Activated CD4-positive, alpha-beta T cell treated with anti-CD3 and anti-CD28 coated beads for 36 hours (primary cell): ENCODE data around the gene EEF1AKMT2. TPM values are rescaled to one million over a fixed set of nuclear protein-coding genes. Genes with fewer than 3 reads are reported as not detected.

Experiments
- ATAC-seq: fragments of 200-7000 bp; cut with Tn5 transposase; one replicate; pipeline ENCODE4 v1.10.0; 2021; ENCODE audit warnings: mild to moderate bottlenecking, moderate library complexity
- CTCF ChIA-PET: fragments of 350-600 bp; sonication (Branson Sonifier 250); formaldehyde crosslinking; loops from one replicate; lab custom pipeline; 2021; ENCODE audit warnings: antibody characterized with exemption; lab: Charles Lee
- POLR2A ChIA-PET: fragments of 350-600 bp; sonication (Branson Sonifier 250); formaldehyde crosslinking; loops from one replicate; lab custom pipeline; 2021; ENCODE audit warnings: antibody characterized with exemption, inconsistent platforms; lab: Charles Lee
- DNase-seq: peaks from one replicate; pipeline ENCODE4 v3.0.0-alpha.2; 2020
- H3K27ac Mint-ChIP-seq: one replicate; pipeline ENCODE4 v1.8.0; 2021; ENCODE audit warnings: mixed read lengths
- H3K27me3 Mint-ChIP-seq: one replicate; pipeline ENCODE4 v1.8.0; 2021; ENCODE audit warnings: mixed read lengths
- H3K36me3 Mint-ChIP-seq: one replicate; pipeline ENCODE4 v1.8.0; 2021; ENCODE audit warnings: low read depth, mixed read lengths
- H3K4me1 Mint-ChIP-seq: one replicate; pipeline ENCODE4 v1.8.0; 2021; ENCODE audit warnings: mixed read lengths
- H3K4me3 Mint-ChIP-seq: one replicate; pipeline ENCODE4 v1.8.0; 2021; ENCODE audit warnings: mild to moderate bottlenecking, moderate library complexity, mixed read lengths
- H3K9me3 Mint-ChIP-seq: one replicate; pipeline ENCODE4 v1.8.0; 2021; ENCODE audit warnings: low read depth, mixed read lengths
- intact Hi-C, 2 experiments: fragments of 100-400 bp; cut with DNase I in 1 of 2; cut with micrococcal nuclease in 1 of 2; formaldehyde crosslinking; loops; one replicate each; pipeline versions ENCODE4 v1.14.2 to v1.15.1; 2022 to 2024; cut with DNase I, micrococcal nuclease
- total RNA-seq, 2 experiments: library from RNA; stranded (reverse); gene quantifications; one replicate each; pipeline ENCODE4 v1.2.3, GENCODE V29; 2021

The EEF1AKMT2 gene
- total RNA-seq, 2 experiments from 2014 or later, result 21.4 to 28.4 TPM

DNA sequence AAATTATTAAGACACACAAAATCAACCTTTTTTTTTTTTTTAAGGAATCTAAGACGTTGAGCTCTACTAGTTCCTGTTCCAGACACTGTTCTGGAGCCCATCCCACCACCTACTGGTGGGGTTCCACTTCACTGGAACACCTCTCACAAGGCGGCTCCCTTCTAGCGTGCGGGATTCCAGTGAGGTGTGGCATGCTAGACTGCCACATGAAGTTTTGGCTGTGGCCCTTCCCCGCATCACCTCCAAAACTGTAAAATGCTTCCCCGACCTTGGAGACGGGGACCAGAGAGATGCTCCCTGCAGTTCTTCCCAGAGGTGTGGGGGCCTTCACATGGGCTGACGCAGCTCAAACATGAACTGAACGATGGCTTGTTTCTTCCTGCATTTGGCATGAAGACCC lies 60.1 kb downstream of the EEF1AKMT2 start:
- Mint-ChIP-seq H3K9me3 (no peaks in the 10 kb centered on the region), H3K4me1 (peaks cover 80% of the 10 kb centered on the region), H3K27ac (peak overlapping the region; percentile 76), H3K27me3 (no peaks in the 10 kb centered on the region), H3K36me3 (peaks cover 16% of the 10 kb centered on the region), H3K4me3 (no peak overlapping the region)
- CTCF ChIA-PET, result interaction anchor here (0.5 to 7.6 kb wide), 6 partner anchors 8 to 188 kb away, joined by 3 to 100 read pairs (median 3); no protein-coding TSS in a partner anchor
- POLR2A ChIA-PET, result interaction anchor here (0.8 to 3.2 kb wide), 3 partner anchors 9 to 43 kb away, joined by 3 to 21 read pairs (median 3); no protein-coding TSS in a partner anchor
- no peak for DNase-seq
- ATAC-seq, result no peak
- intact Hi-C loops, result loop anchor here in 1 of 2 experiments (5.0 kb wide), 1 partner anchor 504 kb away; no protein-coding TSS in a partner anchor

DNA sequence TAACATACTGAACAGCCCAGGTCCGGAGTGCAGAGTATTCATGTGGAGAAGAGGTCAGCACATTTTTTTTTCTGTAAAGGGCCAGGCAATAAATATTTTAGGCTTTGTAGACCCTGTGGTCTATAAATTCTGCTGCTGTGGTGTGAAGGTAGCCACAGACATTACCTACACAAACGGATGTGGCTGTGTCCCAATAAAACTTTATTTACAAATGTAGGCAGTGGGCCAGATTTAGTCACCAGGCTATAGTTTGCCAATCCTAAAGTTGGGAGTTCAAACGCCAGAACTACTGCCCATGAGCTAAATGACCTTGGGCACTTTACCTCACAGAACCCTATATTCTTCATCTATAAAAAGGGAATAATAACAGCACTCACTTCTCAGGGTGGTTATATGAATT lies 60.9 kb downstream of the EEF1AKMT2 start:
- ATAC-seq, result no peak
- H3K4me3 Mint-ChIP-seq, result no peak overlapping the region
- no peak for DNase-seq
- ChIA-PET CTCF (interaction anchor here (0.5 to 7.6 kb wide), 5 partner anchors 11 to 1097 kb away, joined by 3 to 100 read pairs (median 3); no protein-coding TSS in a partner anchor), POLR2A (interaction anchor here (1.0 kb wide), 1 partner anchor 12 kb away, joined by 3 read pairs; no protein-coding TSS in a partner anchor)
- peaks cover 79% of the 10 kb centered on the region for H3K4me1 Mint-ChIP-seq
- H3K36me3 Mint-ChIP-seq, result peaks cover 16% of the 10 kb centered on the region
- no peaks in the 10 kb centered on the region for H3K27me3 Mint-ChIP-seq
- no peaks in the 10 kb centered on the region for H3K9me3 Mint-ChIP-seq
- intact Hi-C loops, result loop anchor here in 1 of 2 experiments (5.0 kb wide), 1 partner anchor 503 kb away; no protein-coding TSS in a partner anchor
- peak overlapping the region; percentile 10 for H3K27ac Mint-ChIP-seq

DNA sequence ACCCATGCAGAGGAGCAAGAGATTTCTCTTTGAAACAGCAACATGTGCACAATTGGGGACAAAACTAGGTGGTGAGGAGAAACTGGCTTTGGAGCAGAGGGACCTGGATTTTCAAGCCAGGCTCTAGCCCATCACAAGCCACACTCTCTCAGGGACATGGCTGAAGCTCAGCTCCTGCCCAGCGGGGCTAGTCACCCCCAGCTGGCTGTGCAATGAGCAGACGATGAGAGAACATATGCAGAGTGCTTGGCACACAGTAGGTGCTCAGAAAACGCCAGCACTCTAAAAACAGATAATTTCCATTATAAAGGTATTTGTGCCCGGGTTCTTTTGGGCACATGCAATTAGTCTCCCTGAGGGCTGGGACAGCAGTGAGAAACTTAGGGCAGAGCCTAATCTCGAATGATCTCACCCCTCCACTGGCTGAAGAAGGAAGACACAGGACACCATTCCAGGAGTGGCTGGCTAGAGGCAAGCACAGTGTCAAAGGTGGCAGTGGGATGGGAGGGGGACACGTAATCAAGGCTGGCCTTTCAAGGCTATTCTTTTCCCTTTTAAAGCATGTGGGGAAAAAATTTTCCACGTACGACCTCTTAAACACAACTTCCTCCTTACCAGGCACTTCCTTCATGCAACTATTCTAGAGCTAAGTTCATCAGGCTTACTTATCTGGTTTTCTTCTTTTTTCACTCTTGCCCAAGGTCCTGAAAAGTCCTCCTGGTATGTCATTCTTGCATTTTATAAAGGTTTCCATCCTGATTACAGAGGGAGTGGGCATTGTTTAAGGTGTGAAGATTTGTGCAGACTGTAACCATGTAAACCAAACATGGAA lies 62.6 kb downstream of the EEF1AKMT2 start:
- ChIA-PET POLR2A (interaction anchor here (0.6 to 2.7 kb wide), 5 partner anchors 10 to 42 kb away, joined by 3 to 31 read pairs (median 7); no protein-coding TSS in a partner anchor), CTCF (interaction anchor here (0.6 to 7.6 kb wide), 12 partner anchors 8 to 204 kb away, joined by 3 to 100 read pairs (median 4); no protein-coding TSS in a partner anchor)
- peaks cover 1% of the 10 kb centered on the region for H3K27me3 Mint-ChIP-seq
- peaks cover 17% of the 10 kb centered on the region for H3K36me3 Mint-ChIP-seq
- intact Hi-C loops, result loop anchor here (1.0 to 10.0 kb wide), 3 partner anchors 10 to 1574 kb away; partner anchors contain the start of gene BUB3 (in 1 of the 2)
- H3K9me3 Mint-ChIP-seq, result no peaks in the 10 kb centered on the region
- H3K4me3 Mint-ChIP-seq, result peak overlapping the region; percentile 37
- peak overlapping the region; percentile 86 for H3K27ac Mint-ChIP-seq
- DNase-seq (no peak), ATAC-seq (no peak)
- peaks cover 80% of the 10 kb centered on the region for H3K4me1 Mint-ChIP-seq

DNA sequence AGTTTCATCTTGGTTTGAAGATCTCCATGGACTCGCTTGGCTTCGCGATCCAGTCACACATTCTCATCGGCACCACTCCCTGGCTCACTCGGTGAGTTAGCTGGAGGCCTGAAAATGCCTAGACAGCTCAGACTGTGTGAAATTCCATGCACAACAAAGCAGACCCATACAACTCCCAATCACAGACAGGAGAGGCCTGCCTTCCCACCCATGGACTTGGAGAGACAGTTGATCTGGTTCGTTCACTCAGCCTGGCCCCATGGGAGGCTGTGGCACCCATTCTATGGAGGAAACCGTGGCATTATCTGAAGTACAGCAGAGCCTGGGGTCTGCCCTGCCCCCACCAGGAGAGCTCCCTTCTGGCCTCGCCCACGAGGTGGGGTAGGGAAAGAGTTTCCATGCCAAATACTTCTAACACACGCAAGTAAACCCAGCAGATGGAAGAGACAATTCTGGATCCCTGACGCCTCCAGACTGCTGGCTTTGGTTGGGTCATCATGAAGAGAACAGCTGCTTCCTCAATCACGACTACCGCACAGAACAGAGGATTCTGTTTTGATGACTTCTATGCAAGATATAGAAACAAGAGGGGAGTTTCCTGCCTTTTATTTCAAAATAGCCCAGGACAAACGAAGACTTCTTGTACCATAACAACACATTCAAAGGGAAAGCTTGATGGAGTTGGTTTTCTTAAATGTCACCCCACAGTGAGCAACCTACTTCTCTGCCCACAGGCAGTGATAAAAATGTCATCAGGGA lies 63.4 kb downstream of the EEF1AKMT2 start:
- POLR2A ChIA-PET, result interaction anchor here (1.0 to 2.7 kb wide), 4 partner anchors 9 to 41 kb away, joined by 4 to 31 read pairs (median 8); no protein-coding TSS in a partner anchor
- intact Hi-C loops, result loop anchor here (1.0 to 10.0 kb wide), 3 partner anchors 9 to 1573 kb away; partner anchors contain the start of gene BUB3 (in 1 of the 2)
- peaks cover 13% of the 10 kb centered on the region for H3K36me3 Mint-ChIP-seq
- peak overlapping the region; percentile 37 for H3K4me3 Mint-ChIP-seq
- no peaks in the 10 kb centered on the region for H3K9me3 Mint-ChIP-seq
- peaks cover 80% of the 10 kb centered on the region for H3K4me1 Mint-ChIP-seq
- peak overlapping the region; percentile 86 for H3K27ac Mint-ChIP-seq
- H3K27me3 Mint-ChIP-seq, result peaks cover 1% of the 10 kb centered on the region
- peak; percentile 50 for ATAC-seq
- CTCF ChIA-PET, result interaction anchor here (1.0 to 7.6 kb wide), 8 partner anchors 11 to 87 kb away, joined by 3 to 100 read pairs (median 5); no protein-coding TSS in a partner anchor
- peak; percentile 65 for DNase-seq

DNA sequence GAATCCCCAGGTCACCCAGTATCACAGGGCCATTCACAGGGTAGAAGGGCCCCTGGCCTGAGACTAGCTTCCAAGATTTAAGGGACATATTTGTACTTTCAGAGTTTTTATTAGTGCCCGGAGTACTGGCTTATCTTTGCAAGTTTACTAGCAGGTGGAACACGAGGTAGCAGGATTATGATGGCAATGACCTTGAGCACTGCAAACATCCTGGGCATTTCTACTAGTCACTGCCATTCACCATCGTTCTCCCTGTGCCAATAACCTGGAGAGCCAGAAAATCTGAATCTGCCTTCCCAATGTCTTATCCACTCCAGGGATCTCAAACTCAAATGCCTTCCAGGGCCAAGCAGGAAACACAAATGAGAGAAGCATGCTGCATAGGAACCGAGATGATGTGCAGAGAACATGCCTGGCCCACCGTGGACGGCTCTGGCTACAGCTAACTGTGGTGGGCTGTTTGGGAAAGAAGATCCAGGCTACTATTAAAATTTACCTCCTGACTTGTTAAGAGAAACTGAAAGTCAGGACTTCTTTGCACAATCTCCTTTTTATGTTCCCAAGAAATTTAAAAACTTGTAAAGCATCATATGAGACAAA lies 64.2 kb downstream of the EEF1AKMT2 start:
- peaks cover 1% of the 10 kb centered on the region for H3K27me3 Mint-ChIP-seq
- no peak overlapping the region for H3K4me3 Mint-ChIP-seq
- no peaks in the 10 kb centered on the region for H3K9me3 Mint-ChIP-seq
- peaks cover 11% of the 10 kb centered on the region for H3K36me3 Mint-ChIP-seq
- CTCF ChIA-PET, result interaction anchor here (0.6 to 11.9 kb wide), 9 partner anchors 10 to 664 kb away, joined by 3 to 146 read pairs (median 6); no protein-coding TSS in a partner anchor
- intact Hi-C loops, result loop anchor here in 1 of 2 experiments (10.0 kb wide), 1 partner anchor 1573 kb away; the partner anchor contains the start of gene BUB3
- POLR2A ChIA-PET, result interaction anchor here (1.5 to 2.7 kb wide), 2 partner anchors 9 to 39 kb away, joined by 10 to 31 read pairs; no protein-coding TSS in a partner anchor
- peak overlapping the region; percentile 86 for H3K27ac Mint-ChIP-seq
- DNase-seq, result no peak
- peaks cover 80% of the 10 kb centered on the region for H3K4me1 Mint-ChIP-seq
- ATAC-seq, result no peak

DNA sequence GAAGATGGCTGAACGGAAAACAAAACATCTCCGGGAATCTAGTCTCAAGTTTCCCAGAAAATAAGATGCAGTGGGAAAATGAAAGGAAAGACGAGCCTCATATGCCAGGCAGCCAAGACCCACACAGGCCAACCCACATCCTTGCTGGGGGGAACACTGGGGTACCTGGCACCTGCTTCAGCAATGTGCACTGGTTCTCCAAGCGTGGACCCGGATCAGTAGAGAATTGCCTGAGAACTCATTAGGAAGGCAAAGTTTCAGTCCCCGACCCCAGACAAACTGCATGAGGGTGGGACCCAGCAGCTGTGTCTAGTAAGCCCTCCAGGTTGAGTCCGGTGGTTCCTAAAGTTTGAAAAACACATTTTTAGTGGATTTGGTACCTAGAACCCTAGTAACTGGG lies 65.9 kb downstream of the EEF1AKMT2 start:
- POLR2A ChIA-PET, result no interaction called here
- Mint-ChIP-seq H3K9me3 (no peaks in the 10 kb centered on the region), H3K27ac (no peak overlapping the region), H3K27me3 (peaks cover 1% of the 10 kb centered on the region), H3K4me3 (no peak overlapping the region), H3K4me1 (peaks cover 87% of the 10 kb centered on the region), H3K36me3 (peaks cover 8% of the 10 kb centered on the region)
- no peak for DNase-seq
- intact Hi-C loops, result loop anchor here in 1 of 2 experiments (10.0 kb wide), 1 partner anchor 1571 kb away; the partner anchor contains the start of gene BUB3
- no peak for ATAC-seq
- CTCF ChIA-PET, result interaction anchor here (1.4 to 11.9 kb wide), 3 partner anchors 8 to 37 kb away, joined by 6 to 146 read pairs (median 9); no protein-coding TSS in a partner anchor

DNA sequence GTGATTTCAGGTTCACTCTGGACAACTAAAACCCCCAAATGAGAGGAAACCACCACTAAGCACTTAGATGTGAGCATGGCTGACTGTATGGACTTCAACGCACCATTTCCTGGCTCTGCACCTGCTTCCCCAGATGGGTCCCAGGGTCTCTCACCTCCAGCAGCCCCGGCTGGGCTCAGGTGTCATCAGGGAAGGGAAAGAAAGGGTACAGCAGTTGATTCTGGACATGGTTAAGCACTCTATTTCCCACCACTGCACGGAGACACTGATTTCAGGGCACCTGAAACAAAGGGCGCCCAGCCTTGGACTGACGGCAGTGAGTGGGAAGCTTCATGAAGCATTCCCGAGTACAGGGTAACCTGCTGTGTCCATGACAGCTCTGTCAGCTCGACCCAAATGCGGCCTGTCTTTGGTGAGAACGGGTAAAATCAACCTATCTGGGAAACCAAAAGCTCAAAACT lies 66.5 kb downstream of the EEF1AKMT2 start:
- Mint-ChIP-seq H3K4me3 (no peak overlapping the region), H3K27me3 (peaks cover 1% of the 10 kb centered on the region), H3K27ac (peak overlapping the region; percentile 19), H3K4me1 (peaks cover 88% of the 10 kb centered on the region), H3K36me3 (peaks cover 11% of the 10 kb centered on the region), H3K9me3 (no peaks in the 10 kb centered on the region)
- ATAC-seq, result no peak
- ChIA-PET POLR2A (interaction anchor here (0.7 to 2.6 kb wide), 2 partner anchors 8 to 20 kb away, joined by 3 to 25 read pairs; no protein-coding TSS in a partner anchor), CTCF (interaction anchor here (1.4 to 11.9 kb wide), 2 partner anchors 15 to 36 kb away, joined by 9 to 146 read pairs; no protein-coding TSS in a partner anchor)
- no peak for DNase-seq
- intact Hi-C loops, result loop anchor here in 1 of 2 experiments (10.0 kb wide), 1 partner anchor 1570 kb away; the partner anchor contains the start of gene BUB3

DNA sequence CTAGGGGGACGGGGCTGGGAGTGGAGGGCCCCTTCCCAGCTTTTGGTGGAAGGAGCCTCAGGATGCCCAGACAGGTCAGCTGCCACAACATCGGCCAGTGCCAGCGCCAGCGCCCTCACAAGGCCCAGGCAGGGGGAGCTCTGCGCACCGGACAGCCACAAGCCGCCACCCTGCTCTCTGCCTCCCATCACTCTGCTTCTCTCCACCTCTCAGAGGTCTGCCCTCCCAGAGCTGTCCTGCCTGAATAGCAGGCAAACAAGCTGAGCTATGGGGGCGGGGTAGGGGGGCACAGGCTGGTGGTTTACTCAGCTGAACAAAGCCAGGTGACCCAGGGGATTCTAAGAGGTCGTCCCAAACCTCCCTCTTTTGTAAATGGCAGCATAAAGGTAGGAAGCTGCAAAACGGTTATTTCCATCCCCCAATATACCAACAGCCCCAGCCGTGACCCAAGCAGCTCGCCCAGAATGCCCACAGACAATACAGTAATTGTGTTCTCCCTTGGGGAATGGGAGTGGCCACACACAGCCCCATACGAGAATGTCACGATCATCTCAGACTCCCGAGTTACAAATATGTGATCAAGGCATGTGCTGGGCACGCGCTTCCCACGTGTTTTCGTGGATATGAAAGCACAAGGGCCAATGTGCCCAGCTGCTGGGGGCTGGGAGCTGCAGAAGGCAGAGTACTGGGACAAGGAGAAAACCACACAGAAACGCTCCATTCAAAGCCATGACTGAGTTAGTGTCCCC lies 67.2 kb downstream of the EEF1AKMT2 start:
- no peaks in the 10 kb centered on the region for H3K9me3 Mint-ChIP-seq

DNA sequence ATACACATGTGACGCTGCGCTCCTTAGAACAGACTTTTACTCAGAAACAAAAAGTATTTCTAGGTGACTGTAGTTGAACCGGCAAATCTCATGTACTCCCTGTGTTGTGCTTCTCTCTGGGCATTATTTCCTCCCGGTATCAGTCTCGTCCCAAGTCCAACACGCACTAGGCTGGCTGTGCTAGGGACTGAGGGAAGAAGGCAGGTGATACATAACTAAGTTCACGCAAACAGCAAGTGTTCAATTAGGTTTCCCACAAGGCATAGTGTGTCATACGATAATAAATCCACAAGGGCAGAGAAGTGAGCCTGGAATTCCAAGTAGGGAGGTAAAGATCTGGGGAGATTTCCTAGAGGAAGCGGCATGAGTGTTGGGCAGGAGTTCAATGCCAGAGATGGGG lies 67.9 kb downstream of the EEF1AKMT2 start:
- no peaks in the 10 kb centered on the region for H3K9me3 Mint-ChIP-seq
- H3K36me3 Mint-ChIP-seq, result peaks cover 7% of the 10 kb centered on the region
- DNase-seq (no peak), ATAC-seq (no peak)
- ChIA-PET CTCF (interaction anchor here (0.7 to 11.9 kb wide), 8 partner anchors 8 to 52 kb away, joined by 3 to 146 read pairs (median 4); no protein-coding TSS in a partner anchor), POLR2A (interaction anchor here (0.7 to 2.6 kb wide), 9 partner anchors 9 to 102 kb away, joined by 3 to 25 read pairs (median 7); no protein-coding TSS in a partner anchor)
- intact Hi-C loops, result loop anchor here (1.0 to 10.0 kb wide), 2 partner anchors 9 to 1569 kb away; partner anchors contain the start of gene BUB3 (in 1 of the 2)
- H3K27me3 Mint-ChIP-seq, result peaks cover 1% of the 10 kb centered on the region
- H3K4me3 Mint-ChIP-seq, result no peak overlapping the region
- peaks cover 88% of the 10 kb centered on the region for H3K4me1 Mint-ChIP-seq
- peak overlapping the region; percentile 90 for H3K27ac Mint-ChIP-seq

More for the DNA sequence above, 67.2 kb downstream of the EEF1AKMT2 start:
- H3K27ac Mint-ChIP-seq, result peak overlapping the region; percentile 90
- H3K36me3 Mint-ChIP-seq, result peaks cover 9% of the 10 kb centered on the region
- ChIA-PET CTCF (interaction anchor here (0.7 to 11.9 kb wide), 5 partner anchors 9 to 35 kb away, joined by 3 to 146 read pairs (median 4); no protein-coding TSS in a partner anchor), POLR2A (interaction anchor here (0.7 to 2.6 kb wide), 2 partner anchors 9 to 19 kb away, joined by 3 to 25 read pairs; no protein-coding TSS in a partner anchor)
- peaks cover 88% of the 10 kb centered on the region for H3K4me1 Mint-ChIP-seq
- no peak for ATAC-seq
- H3K4me3 Mint-ChIP-seq, result no peak overlapping the region
- no peak for DNase-seq
- H3K27me3 Mint-ChIP-seq, result peaks cover 1% of the 10 kb centered on the region
- intact Hi-C loops, result loop anchor here in 1 of 2 experiments (10.0 kb wide), 1 partner anchor 1570 kb away; the partner anchor contains the start of gene BUB3
